ENCODE results near the gene GFY.

GFY gene

GRCh38 chr19:49434907-49435583, 9.9 kb downstream of the GFY start:
- DNase-seq (ENCODE audit: insufficient read length, low spot score) (no peak), FAIRE-seq (no peak)
- no peak for TF ChIP-seq CTCF (IDR thresholded peaks at IDR 0.05; ENCODE audit: insufficient read depth, missing control alignments)

GRCh38 chr19:49435670-49436069, 10.5 kb downstream of the GFY start:
- DNase-seq (ENCODE audit: insufficient read length, low spot score) (no peak), FAIRE-seq (no peak)
- TF ChIP-seq CTCF (IDR thresholded peaks at IDR 0.05; ENCODE audit: insufficient read depth, missing control alignments) = no peak

- DNase-seq (ENCODE audit: insufficient read length, low spot score) (no peak), FAIRE-seq (no peak)
- TF ChIP-seq CTCF (IDR thresholded peaks at IDR 0.05; ENCODE audit: insufficient read depth, missing control alignments) = no peak
Measured at GRCh38 chr19:49436381-49437017, 11.3 kb downstream of the GFY start.

- no peak for TF ChIP-seq CTCF (IDR thresholded peaks at IDR 0.05; ENCODE audit: insufficient read depth, missing control alignments)
- DNase-seq (ENCODE audit: insufficient read length, low spot score) = peak; percentile 83
Measured at GRCh38 chr19:49437231-49437630, 12.0 kb downstream of the GFY start.

GRCh38 chr19:49438261-49438660, 13.1 kb downstream of the GFY start:
- FAIRE-seq (no peak), DNase-seq (ENCODE audit: insufficient read length, low spot score) (no peak)
- TF ChIP-seq CTCF (IDR thresholded peaks at IDR 0.05; ENCODE audit: insufficient read depth, missing control alignments) = no peak

More at GRCh38 chr19:49437231-49437630, 12.0 kb downstream of the GFY start:
- no peak for FAIRE-seq

- FAIRE-seq (no peak), DNase-seq (ENCODE audit: insufficient read length, low spot score) (no peak)
- no peak for TF ChIP-seq CTCF (IDR thresholded peaks at IDR 0.05; ENCODE audit: insufficient read depth, missing control alignments)
Measured at GRCh38 chr19:49439836-49440235, 14.6 kb downstream of the GFY start.

All from D721Med (cell line).